Stomach (tissue), 9 donors: Measurements from ENCODE around the gene COX8A. TPM values are rescaled to one million over a fixed set of nuclear protein-coding genes. Genes with fewer than 3 reads are reported as not detected.
A peak's percentile ranks its signal among the peaks of the same experiment; 100 is the strongest.

Experiments
- DNase-seq, 2 donors: peaks; one replicate each; pipeline versions ENCODE4 v3.0.0 to v3.0.0-alpha.2; 2013 to 2019
- H3K27ac ChIP-seq, 5 donors: fragments of 200-600 bp in 4 of 5; sonication (generic) in 4 of 5; one replicate each; pipeline ENCODE4 v1.5.1; 2013 to 2019; ENCODE audit warnings: mild to moderate bottlenecking in 1 of 5, moderate library complexity in 1 of 5
- H3K27me3 ChIP-seq, 3 donors: fragments of 200-600 bp; sonication (generic); one replicate each; pipeline ENCODE4 v1.5.1; 2017 to 2019; ENCODE audit warnings: mixed run types in 1 of 3
- H3K36me3 ChIP-seq, 4 donors: fragments of 200-600 bp; sonication (generic); 1 replicate in 3 of 4; 2 replicates in 1 of 4; pipeline ENCODE4 v1.5.1; 2016 to 2019
- H3K4me1 ChIP-seq, 4 donors: fragments of 200-600 bp; sonication (generic); one replicate each; pipeline ENCODE4 v1.5.1; 2016 to 2019
- H3K4me3 ChIP-seq, 4 donors: fragments of 200-600 bp; sonication (generic) in 3 of 4; one replicate each; pipeline ENCODE4 v1.5.1; 2016 to 2019; ENCODE audit warnings: mild to moderate bottlenecking in 1 of 4
- H3K9me3 ChIP-seq, 4 donors: fragments of 200-600 bp; sonication (generic); one replicate each; pipeline ENCODE4 v1.5.1; 2016 to 2019
- CTCF ChIP-seq, 7 experiments: fragments of 450-650 bp in 4 of 7; fragments of 200-600 bp in 3 of 7; sonication (generic) in 3 of 7; IDR thresholded peaks; one replicate each; pipeline ENCODE4 v1.5.1; 2016 to 2019; ENCODE audit warnings: antibody characterized with exemption in 7 of 7, control low read depth in 2 of 7, mild to moderate bottlenecking in 1 of 7
- EP300 ChIP-seq: sonication (generic); formaldehyde crosslinking; IDR thresholded peaks from one replicate; pipeline ENCODE4 v1.6.1; 2017; ENCODE audit warnings: antibody characterized with exemption
- POLR2A ChIP-seq, 4 donors: fragments of 450-650 bp; IDR thresholded peaks; one replicate each; pipeline ENCODE4 v1.6.1; 2016; ENCODE audit warnings: antibody characterized with exemption in 4 of 4, control low read depth in 2 of 4, mild to moderate bottlenecking in 1 of 4, moderate library complexity in 1 of 4
- POLR2AphosphoS5 ChIP-seq, 3 donors: sonication (generic); formaldehyde crosslinking; IDR thresholded peaks; one replicate each; pipeline ENCODE4 v1.6.1; 2016; ENCODE audit warnings: antibody characterized with exemption in 3 of 3
- WGBS, 5 donors: extraction: QIAGEN DNeasy Blood & Tissue Kit in 3 of 5; methylation state at CpG; one replicate each; pipeline versions ENCODE4 v1.1.5 to v1.1.7; 2013 to 2018; 5-methylcytosine and 5-hydroxymethylcytosine counted together
- intact Hi-C: fragments of 100-400 bp; cut with DNase I; formaldehyde crosslinking; loops from one replicate; pipeline ENCODE4 v1.15.1; 2023; ENCODE audit warnings: low total_unique reads
- polyA plus RNA-seq, 3 donors: library from polyadenylated mRNA; stranded (reverse); fragments of 200-250 nt; gene quantifications; one replicate each; pipeline ENCODE4 v1.2.3, GENCODE V29; 2013
- total RNA-seq, 5 donors: library from RNA; depleted of rRNA; stranded (reverse); fragments of >200 nt; gene quantifications; one replicate each; pipeline versions ENCODE4 v1.1.0 to v1.2.3, GENCODE V29; 2014 to 2016
- donor health status: healthy with polysubstance abuse.
- donor health status: Bipolar disorder and iron deficiency.
- donor health status: healthy.

Gene COX8A
- total and polyA plus RNA-seq, 8 donors: 107 to 1,045 (median 933) TPM

- intact Hi-C loops: no loop called here
- no peak overlapping the region for H3K4me3 ChIP-seq
- no peaks in the 10 kb centered on the region for H3K27me3 ChIP-seq
- TF ChIP-seq POLR2A (IDR thresholded peaks at IDR 0.05): no peak
- no peak for TF ChIP-seq EP300
- no peak for TF ChIP-seq CTCF (IDR thresholded peaks at IDR 0.05)
- no peak for TF ChIP-seq POLR2AphosphoS5 (IDR thresholded peaks at IDR 0.05)
- H3K27ac ChIP-seq: peak overlapping the region in 1 of 5 donors; percentile 23
- 37 to 55% (median 50%) methylated on average over 10 of the region's 10 CpGs for WGBS, 5 donors
- DNase-seq: peak in 1 of 2 donors; percentile 54
- H3K4me1 ChIP-seq: peaks cover 19 to 50% (median 39%) of the 10 kb centered on the region in 4 donors
- peaks cover 0 to 21% (median 11%) of the 10 kb centered on the region in 4 donors for H3K36me3 ChIP-seq
- H3K9me3 ChIP-seq: no peaks in the 10 kb centered on the region
Observed at GRCh38 chr11:63978551-63979239, 4.3 kb downstream of the COX8A start.

- Histone ChIP-seq H3K4me1 (peaks cover 19 to 45% (median 35%) of the 10 kb centered on the region in 4 donors), H3K27ac (peak overlapping the region in 2 of 5 donors; percentile 23), H3K9me3 (no peaks in the 10 kb centered on the region), H3K4me3 (no peak overlapping the region), H3K27me3 (no peaks in the 10 kb centered on the region), H3K36me3 (peaks cover 0 to 21% (median 11%) of the 10 kb centered on the region in 4 donors)
- intact Hi-C loops: no loop called here
- DNase-seq: no peak
- TF ChIP-seq POLR2A (IDR thresholded peaks at IDR 0.05) (no peak), EP300 (no peak), POLR2AphosphoS5 (IDR thresholded peaks at IDR 0.05) (no peak), CTCF (IDR thresholded peaks at IDR 0.05) (no peak)
- WGBS, 5 donors: 90 to 95% (median 93%) methylated on average over 4 to 5 of the region's 5 CpGs
Observed at GRCh38 chr11:63979426-63979825, 5.0 kb downstream of the COX8A start.

GRCh38 chr11:63985812-63986155 lies 11.4 kb downstream of the COX8A start:
- WGBS, 5 donors: 0 to 1% (median 0%) methylated on average over 17 to 18 of the region's 18 CpGs
- peaks cover 3 to 29% (median 25%) of the 10 kb centered on the region in 4 donors for H3K36me3 ChIP-seq
- intact Hi-C loops: no loop called here
- peaks cover 17 to 29% (median 26%) of the 10 kb centered on the region in 4 donors for H3K4me1 ChIP-seq
- TF ChIP-seq POLR2A (IDR thresholded peaks at IDR 0.05): no peak
- no peak for TF ChIP-seq EP300
- TF ChIP-seq CTCF (IDR thresholded peaks at IDR 0.05): no peak
- no peak for TF ChIP-seq POLR2AphosphoS5 (IDR thresholded peaks at IDR 0.05)
- H3K4me3 ChIP-seq: peak overlapping the region; percentile 96 to 99 (median 98)
- peak overlapping the region; percentile 91 to 96 (median 91) for H3K27ac ChIP-seq
- DNase-seq: peak in 1 of 2 donors; percentile 64
- no peaks in the 10 kb centered on the region for H3K9me3 ChIP-seq
- no peaks in the 10 kb centered on the region for H3K27me3 ChIP-seq

- peak within 1 kb of the TSS; percentile 91 to 96 (median 91) for H3K27ac ChIP-seq
- intact Hi-C loops: no loop called here
- 0 to 1% (median 1%) methylated on average over 11 to 63 of the region's 63 CpGs for WGBS, 5 donors
- peak within 1 kb of the TSS; percentile 96 to 99 (median 98) for H3K4me3 ChIP-seq
- peak; percentile 93 to 97 for DNase-seq
- peaks cover 9 to 35% (median 31%) of the 10 kb centered on the region in 4 donors for H3K36me3 ChIP-seq
- H3K27me3 ChIP-seq: no peaks in the 10 kb centered on the region
- peaks cover 17 to 29% (median 26%) of the 10 kb centered on the region in 4 donors for H3K4me1 ChIP-seq
- no peak for TF ChIP-seq POLR2A (IDR thresholded peaks at IDR 0.05)
- TF ChIP-seq POLR2AphosphoS5 (IDR thresholded peaks at IDR 0.05): peak; percentile 65 to 90 (median 71)
- peak in 1 of 7 experiments; percentile 5 for TF ChIP-seq CTCF (IDR thresholded peaks at IDR 0.05)
- no peaks in the 10 kb centered on the region for H3K9me3 ChIP-seq
Observed at GRCh38 chr11:63986156-63986931, 11.9 kb downstream of the COX8A start, which contains the start of gene OTUB1. OTUB1 (plus strand) TSS chr11:63986438; CDS start chr11:63986457, 19 bp downstream.
